Measurements from ENCODE around the gene OSBPL6. TPM values are rescaled to one million over a fixed set of nuclear protein-coding genes. Genes with fewer than 3 reads are reported as not detected.

The OSBPL6 gene
- total and polyA plus RNA-seq, 9 of the 15 experiments (the other 6 are each of a cell fraction or from before 2014, with no cell fraction given), result 3.4 to 12.7 (median 9.3) TPM

DNA sequence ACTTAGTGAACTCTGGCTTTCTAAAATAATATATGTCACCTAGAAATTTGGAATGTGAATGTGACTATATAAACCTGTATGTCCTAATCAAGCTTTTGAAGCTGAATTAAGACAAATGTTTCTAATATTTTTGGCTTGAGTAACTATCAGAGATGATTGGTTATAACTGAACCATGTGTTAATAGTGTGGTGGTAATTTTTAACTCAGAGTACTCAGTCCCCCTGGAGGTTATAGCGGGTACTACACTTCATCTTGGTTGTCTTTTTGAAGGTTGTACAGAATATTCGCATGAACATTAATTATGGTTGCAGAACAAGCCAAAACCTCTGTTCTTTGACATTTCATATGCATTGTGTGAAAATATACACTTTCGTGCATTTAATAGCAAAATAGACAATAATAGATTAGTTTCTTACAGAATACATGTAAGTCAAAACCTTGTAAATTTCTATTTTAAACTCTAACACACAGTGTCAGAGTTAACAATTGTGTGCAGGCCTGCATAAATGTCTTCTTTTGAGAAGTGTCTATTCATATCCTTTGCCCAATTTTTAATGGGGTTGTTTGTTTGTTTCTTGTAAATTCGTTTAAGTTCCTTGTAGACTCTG lies 86.0 kb downstream of the OSBPL6 start:
- Histone ChIP-seq H3K27ac (ENCODE audit: extremely low read depth, low read depth, low read length) (no peak overlapping the region), H3K79me2 (ENCODE audit: control insufficient read depth, insufficient read depth, low read length) (0 out of 3 replicates have a peak, but pooled peaks cover 3% of the 10 kb centered on the region), H3K9ac (ENCODE audit: insufficient read depth in 1 of 2, low read depth in 2 of 2, low read length in 2 of 2) (no peak overlapping the region), H3K27me3 (ENCODE audit: control insufficient read depth in 2 of 2, insufficient read depth in 2 of 2, low read length in 2 of 2) (no peaks in the 10 kb centered on the region), H3K9me3 (replicated peaks; ENCODE audit: control insufficient read depth, insufficient read depth, low read depth, low read length) (no peaks in the 10 kb centered on the region; the same call in 1 of the 2 replicates), H3K4me1 (replicated peaks in 1 of 2; ENCODE audit: control insufficient read depth in 2 of 2, insufficient read depth in 2 of 2, low read length in 2 of 2) (peaks cover 9 to 48% of the 10 kb centered on the region in 2 experiments), H3K36me3 (ENCODE audit: control insufficient read depth, insufficient read depth, low read length) (no peaks in the 10 kb centered on the region), H4K20me1 (replicated peaks; ENCODE audit: control insufficient read depth, insufficient read depth, low read length) (no peaks in the 10 kb centered on the region), H3K4me2 (ENCODE audit: insufficient read depth, low read length) (no peak overlapping the region), H3K9me1 (ENCODE audit: control insufficient read depth, insufficient read depth, low read length) (no peaks in the 10 kb centered on the region), H3K4me3 (no peak overlapping the region), H2AFZ (ENCODE audit: low read depth, low read length) (no peak overlapping the region)
- in situ Hi-C loops (cut with MboI), result no loop called here
- ATAC-seq, result peak; percentile 55
- BruUV-seq (replicated peaks), result no TSS peak
- peak; percentile 37 for FAIRE-seq
- POLR2A ChIA-PET, result no interaction called here
- WGBS (ENCODE audit: insufficient coverage, low coverage, missing lambda C conversion rate), result 8% methylated on average over 4 of the region's 4 CpGs
- intact Hi-C loops (cut with micrococcal nuclease), result loop anchor here (2.0 kb wide), 2 partner anchors 148 to 168 kb away; partner anchors contain the start of gene RBM45
- CTCF ChIA-PET (ENCODE audit: low intra/inter-chr PET ratio), result interaction anchor here (0.7 to 1.2 kb wide), 3 partner anchors 114 to 168 kb away, joined by 3 to 5 read pairs (median 3); partner anchors contain the start of gene RBM45
- DNase-seq (ENCODE audit: extremely low read depth in 1 of 4, low spot score in 3 of 4), result peak; percentile 62 to 73 (median 70)
- TF ChIP-seq, protein P1, sequence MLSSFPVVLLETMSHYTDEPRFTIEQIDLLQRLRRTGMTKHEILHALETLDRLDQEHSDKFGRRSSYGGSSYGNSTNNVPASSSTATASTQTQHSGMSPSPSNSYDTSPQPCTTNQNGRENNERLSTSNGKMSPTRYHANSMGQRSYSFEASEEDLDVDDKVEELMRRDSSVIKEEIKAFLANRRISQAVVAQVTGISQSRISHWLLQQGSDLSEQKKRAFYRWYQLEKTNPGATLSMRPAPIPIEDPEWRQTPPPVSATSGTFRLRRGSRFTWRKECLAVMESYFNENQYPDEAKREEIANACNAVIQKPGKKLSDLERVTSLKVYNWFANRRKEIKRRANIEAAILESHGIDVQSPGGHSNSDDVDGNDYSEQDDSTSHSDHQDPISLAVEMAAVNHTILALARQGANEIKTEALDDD (IDR thresholded peaks at IDR 0.05), result peak; percentile 73
- peak; percentile 26 to 74; a peak in 2 of 4 replicates for TF ChIP-seq RAD21 (CRISPR knock-in tag; conservative IDR thresholded peaks at IDR 0.05 in 1 of 2, IDR thresholded peaks at IDR 0.05 in 1 of 2)
- TF ChIP-seq, protein P2, sequence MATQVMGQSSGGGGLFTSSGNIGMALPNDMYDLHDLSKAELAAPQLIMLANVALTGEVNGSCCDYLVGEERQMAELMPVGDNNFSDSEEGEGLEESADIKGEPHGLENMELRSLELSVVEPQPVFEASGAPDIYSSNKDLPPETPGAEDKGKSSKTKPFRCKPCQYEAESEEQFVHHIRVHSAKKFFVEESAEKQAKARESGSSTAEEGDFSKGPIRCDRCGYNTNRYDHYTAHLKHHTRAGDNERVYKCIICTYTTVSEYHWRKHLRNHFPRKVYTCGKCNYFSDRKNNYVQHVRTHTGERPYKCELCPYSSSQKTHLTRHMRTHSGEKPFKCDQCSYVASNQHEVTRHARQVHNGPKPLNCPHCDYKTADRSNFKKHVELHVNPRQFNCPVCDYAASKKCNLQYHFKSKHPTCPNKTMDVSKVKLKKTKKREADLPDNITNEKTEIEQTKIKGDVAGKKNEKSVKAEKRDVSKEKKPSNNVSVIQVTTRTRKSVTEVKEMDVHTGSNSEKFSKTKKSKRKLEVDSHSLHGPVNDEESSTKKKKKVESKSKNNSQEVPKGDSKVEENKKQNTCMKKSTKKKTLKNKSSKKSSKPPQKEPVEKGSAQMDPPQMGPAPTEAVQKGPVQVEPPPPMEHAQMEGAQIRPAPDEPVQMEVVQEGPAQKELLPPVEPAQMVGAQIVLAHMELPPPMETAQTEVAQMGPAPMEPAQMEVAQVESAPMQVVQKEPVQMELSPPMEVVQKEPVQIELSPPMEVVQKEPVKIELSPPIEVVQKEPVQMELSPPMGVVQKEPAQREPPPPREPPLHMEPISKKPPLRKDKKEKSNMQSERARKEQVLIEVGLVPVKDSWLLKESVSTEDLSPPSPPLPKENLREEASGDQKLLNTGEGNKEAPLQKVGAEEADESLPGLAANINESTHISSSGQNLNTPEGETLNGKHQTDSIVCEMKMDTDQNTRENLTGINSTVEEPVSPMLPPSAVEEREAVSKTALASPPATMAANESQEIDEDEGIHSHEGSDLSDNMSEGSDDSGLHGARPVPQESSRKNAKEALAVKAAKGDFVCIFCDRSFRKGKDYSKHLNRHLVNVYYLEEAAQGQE (IDR thresholded peaks at IDR 0.05; ENCODE audit: borderline replicate concordance), result peak; percentile 37; the same call in 1 of the 2 replicates
- TF ChIP-seq, protein P2 (CRISPR knock-in tag; IDR thresholded peaks at IDR 0.05; ENCODE audit: low read depth), result no peak
- TF ChIP-seq COPS2 (conservative IDR thresholded peaks at IDR 0.05), result no peak
- peak; percentile 28; the same call in 1 of the 2 replicates for TF ChIP-seq EP400 (IDR thresholded peaks at IDR 0.05)
- TF ChIP-seq ZNF668 (CRISPR knock-in tag; IDR thresholded peaks at IDR 0.05), result no peak
- 0 out of 2 replicates have a peak, but pooled peaks have one; percentile 19 for TF ChIP-seq GATAD2B (IDR thresholded peaks at IDR 0.05; ENCODE audit: borderline replicate concordance)
- TF ChIP-seq KDM4B (IDR thresholded peaks at IDR 0.05; ENCODE audit: borderline replicate concordance in 2 of 2, low read depth in 1 of 2), result no peak
- TF ChIP-seq, protein P3, sequence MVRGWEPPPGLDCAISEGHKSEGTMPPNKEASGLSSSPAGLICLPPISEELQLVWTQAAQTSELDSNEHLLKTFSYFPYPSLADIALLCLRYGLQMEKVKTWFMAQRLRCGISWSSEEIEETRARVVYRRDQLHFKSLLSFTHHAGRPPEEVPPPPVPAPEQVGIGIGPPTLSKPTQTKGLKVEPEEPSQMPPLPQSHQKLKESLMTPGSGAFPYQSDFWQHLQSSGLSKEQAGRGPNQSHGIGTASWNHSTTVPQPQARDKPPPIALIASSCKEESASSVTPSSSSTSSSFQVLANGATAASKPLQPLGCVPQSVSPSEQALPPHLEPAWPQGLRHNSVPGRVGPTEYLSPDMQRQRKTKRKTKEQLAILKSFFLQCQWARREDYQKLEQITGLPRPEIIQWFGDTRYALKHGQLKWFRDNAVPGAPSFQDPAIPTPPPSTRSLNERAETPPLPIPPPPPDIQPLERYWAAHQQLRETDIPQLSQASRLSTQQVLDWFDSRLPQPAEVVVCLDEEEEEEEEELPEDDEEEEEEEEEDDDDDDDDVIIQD (CRISPR knock-in tag; IDR thresholded peaks at IDR 0.05), result no peak
- no peak for TF ChIP-seq HDAC3 (IDR thresholded peaks at IDR 0.05; ENCODE audit: borderline replicate concordance, partially characterized antibody)
